Measurements from ENCODE around the gene C12orf57.
"Not testable (repeated sequence)": the region's sequence is repeated elsewhere in the genome, so short reads cannot be mapped to it uniquely, and the experiment has no call there.

Gene C12orf57

GRCh38 chr12:6943722-6944380 is at the start of gene C12orf57, which contains the start of gene RNU7-1:
Gene C12orf57, plus strand, starts transcription at chr12:6944022. Its CDS starts 100 bp downstream, at chr12:6944122.
Gene RNU7-1, plus strand, starts transcription at chr12:6943816.
- peak; percentile 92 for DNase-seq

DNA sequence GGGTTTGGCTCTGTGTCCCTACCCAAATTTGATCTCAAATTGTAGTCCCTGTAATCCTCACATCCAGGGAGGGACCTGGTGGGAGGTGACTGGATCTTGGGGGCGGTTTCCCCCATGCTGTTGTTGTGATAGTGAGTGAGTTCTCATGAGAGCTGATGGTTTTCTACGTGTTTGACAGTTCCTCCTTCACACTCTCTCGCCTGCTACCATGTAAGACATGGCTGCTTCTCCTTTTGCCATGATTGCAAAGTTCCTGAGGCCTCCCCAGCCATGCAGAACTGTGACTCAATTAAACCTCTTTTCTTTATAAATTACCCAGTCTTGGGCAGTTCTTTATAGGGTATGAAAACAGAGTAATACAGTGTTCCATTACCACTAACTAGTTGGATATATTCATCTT is 49.5 kb upstream of the C12orf57 start:
- DNase-seq = no peak

DNA sequence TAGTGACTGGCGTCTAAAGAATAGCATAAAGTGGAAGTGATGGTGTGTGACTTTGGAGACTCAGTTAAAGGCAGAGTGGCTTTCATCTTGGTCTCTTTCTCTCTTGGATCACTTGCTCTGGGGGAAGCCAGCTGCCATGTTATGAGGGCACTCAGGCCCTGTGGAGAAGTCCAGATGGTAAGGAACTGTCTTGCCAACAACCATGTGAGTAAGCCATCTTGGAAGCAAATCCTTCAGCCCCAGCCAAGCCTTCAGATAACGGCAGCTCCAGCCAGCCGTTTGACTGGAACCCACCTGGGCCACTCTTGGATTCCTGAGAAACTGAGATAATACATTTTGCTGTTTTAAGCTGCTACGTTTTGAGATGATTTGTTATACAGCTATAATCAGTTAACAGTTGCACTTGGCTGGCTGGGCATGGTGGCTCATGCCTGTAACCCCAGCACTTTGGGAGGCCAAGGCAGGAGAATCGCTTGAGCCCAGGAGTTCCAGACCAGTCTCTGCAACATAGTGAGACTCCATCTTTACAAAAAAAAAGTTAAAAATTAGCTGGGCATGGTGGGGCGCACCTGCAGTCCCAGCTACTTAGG is 46.9 kb upstream of the C12orf57 start:
- DNase-seq = no peak

- DNase-seq = no peak
Observed at GRCh38 chr12:6899427-6899826, 44.4 kb upstream of the C12orf57 start.

DNA sequence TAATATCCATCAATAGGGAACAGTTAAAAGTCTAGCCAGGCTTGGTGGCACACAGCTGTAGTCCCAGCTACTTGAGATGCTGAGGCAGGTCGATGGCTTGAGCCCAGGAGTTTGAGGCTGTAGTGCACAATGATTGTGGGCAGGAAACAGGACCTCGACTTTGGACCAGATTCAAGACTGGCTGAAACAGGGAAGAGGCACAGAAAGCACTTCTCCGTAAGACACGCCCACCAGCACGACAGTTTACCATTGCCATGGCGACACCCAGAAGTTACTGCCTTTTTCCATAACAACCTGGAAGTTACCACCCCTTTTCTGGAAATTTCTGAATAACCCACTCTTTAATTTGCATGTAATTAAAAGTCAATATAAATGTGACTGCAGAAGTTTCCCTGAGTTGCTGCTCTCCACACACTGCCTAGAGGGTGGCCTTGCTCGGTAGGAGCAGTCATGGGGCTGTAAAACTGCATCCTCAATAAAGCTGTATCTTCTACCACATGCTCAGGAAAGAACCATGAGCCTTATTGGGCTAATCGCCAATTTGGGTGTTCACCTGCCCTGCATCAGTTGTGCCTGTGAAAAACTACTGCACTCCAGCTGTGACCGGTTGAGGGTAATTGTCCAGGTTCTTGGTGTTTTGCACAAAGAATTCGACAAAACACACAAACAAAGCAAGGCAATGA is 43.8 kb upstream of the C12orf57 start:
- DNase-seq = peak; percentile 57

- DNase-seq = no peak
Observed at GRCh38 chr12:6902448-6902847, 41.4 kb upstream of the C12orf57 start.

- no peak for DNase-seq
Observed at GRCh38 chr12:6903722-6904121, 40.1 kb upstream of the C12orf57 start.

- peak; percentile 98 for DNase-seq
Observed at GRCh38 chr12:6904280-6905276, 39.2 kb upstream of the C12orf57 start, which contains the start of gene LRRC23. Gene LRRC23, plus strand, starts transcription at chr12:6904822. Its CDS starts 812 bp downstream, at chr12:6905634.

- DNase-seq = no peak
Observed at GRCh38 chr12:6905414-6906040, 38.3 kb upstream of the C12orf57 start.

DNA sequence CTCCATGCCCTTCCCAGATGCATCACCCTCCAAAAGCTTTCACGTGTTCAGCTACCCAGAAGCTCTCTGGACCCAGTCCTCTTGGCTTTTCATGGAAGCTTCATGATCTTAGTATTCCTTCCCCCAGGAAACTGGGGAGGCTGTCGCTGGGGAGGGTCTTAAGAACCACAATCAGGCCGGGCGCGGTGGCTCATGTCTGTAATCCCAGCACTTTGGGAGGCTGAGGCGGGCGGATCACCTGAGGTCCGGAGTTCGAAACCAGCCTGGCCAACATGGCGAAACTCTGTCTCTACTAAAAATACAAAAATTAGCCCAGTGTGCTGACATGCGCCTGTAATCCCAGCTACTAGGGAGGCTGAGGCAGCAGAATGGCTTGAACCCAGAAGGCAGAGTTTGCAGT is 35.7 kb upstream of the C12orf57 start:
- DNase-seq = not testable (repeated sequence)

GRCh38 chr12:6909421-6910145 is 34.2 kb upstream of the C12orf57 start:
- no peak for DNase-seq

- no peak for DNase-seq
Observed at GRCh38 chr12:6912164-6912935, 31.5 kb upstream of the C12orf57 start.

GRCh38 chr12:6914246-6914946 is 29.4 kb upstream of the C12orf57 start, which contains the start of gene ENO2:
Gene ENO2, plus strand, starts transcription at chr12:6914580. Its CDS starts 1,253 bp downstream, at chr12:6915833.
- DNase-seq = peak; percentile 82

GRCh38 chr12:6914947-6915788 is 28.7 kb upstream of the C12orf57 start:
- no peak for DNase-seq

DNA sequence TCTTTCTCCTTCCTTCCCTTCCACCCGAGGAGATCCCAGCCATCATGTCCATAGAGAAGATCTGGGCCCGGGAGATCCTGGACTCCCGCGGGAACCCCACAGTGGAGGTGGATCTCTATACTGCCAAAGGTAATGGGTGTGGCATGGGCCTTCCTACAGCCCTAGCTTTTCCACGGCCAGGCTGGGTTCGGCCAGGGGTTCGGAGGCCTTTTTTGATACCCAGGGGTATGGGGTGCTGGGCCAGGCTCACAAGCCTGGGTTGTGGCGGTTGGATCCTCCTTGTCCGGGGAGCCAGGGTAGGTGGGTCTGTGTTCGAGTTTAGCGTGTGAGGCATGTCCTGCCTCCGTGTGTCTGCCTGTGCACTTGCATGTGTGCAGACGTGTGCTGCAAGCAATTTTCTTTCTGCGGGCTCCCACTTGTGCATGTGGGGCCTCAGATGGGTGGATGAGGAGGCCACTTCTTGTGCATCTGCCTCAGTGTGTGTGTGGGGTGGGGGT is 28.0 kb upstream of the C12orf57 start:
- no peak for DNase-seq

DNA sequence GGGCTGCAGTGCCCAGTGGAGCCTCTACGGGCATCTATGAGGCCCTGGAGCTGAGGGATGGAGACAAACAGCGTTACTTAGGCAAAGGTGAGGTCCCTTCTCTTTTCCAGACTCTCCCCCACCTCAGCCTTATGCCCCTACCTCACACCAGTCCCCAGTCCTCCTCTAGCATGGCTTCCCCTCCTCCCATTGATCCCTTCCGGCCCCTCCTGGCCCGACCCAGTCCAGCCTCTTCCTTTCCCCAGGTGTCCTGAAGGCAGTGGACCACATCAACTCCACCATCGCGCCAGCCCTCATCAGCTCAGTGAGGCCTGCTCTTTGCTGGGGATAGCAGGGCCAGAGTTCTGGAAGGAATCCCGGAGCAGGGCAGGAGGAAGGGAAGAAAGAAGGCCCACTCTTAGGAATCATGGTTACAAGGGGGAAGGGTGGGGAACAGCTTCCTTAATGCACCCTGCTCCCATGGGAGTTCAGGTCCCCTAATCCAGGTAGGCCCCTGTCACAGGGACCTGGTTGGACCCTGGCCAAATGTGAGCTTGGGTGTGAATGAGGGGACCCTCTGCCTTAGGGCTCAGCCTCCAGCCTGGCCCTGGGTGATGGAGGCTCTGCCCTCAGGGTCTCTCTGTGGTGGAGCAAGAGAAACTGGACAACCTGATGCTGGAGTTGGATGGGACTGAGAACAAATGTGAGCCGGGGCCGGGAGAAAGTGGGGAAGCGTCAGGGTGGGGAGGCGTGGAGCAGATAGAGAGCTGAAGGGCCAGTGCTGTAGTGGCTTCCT is 27.2 kb upstream of the C12orf57 start:
- no peak for DNase-seq

DNA sequence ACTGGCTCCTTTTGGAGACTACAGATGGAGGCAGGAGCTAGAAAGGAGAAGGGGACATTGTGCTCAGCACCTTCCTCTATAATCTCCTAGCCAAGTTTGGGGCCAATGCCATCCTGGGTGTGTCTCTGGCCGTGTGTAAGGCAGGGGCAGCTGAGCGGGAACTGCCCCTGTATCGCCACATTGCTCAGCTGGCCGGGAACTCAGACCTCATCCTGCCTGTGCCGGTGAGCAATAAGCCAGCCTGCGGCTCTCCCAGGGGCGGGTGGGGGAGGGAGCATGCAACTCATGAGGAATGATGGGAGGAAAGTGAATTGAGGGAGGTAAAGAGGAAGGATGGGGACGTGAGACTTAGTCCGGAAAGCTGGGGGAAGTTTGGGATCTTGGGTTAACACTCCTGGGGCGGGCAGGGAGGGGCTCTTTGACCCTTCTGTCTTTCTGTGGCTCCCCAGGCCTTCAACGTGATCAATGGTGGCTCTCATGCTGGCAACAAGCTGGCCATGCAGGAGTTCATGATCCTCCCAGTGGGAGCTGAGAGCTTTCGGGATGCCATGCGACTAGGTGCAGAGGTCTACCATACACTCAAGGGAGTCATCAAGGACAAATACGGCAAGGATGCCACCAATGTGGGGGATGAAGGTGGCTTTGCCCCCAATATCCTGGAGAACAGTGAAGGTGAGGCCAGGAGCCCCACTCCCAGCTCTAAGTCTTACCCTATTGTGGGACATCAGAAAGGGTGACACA is 26.2 kb upstream of the C12orf57 start:
- DNase-seq = no peak

Measured in right hindlimb (tissue), 1 donor.